Tibial nerve (tissue), 4 donors: ENCODE data around the gene ITGA1.

Experiments
- EP300 ChIP-seq, 2 donors: sonication (generic); formaldehyde crosslinking; IDR thresholded peaks; one replicate each; pipeline ENCODE4 v1.6.1; 2017; ENCODE audit warnings: antibody characterized with exemption in 2 of 2, mild to moderate bottlenecking in 1 of 2
- POLR2A ChIP-seq, 2 donors: fragments of 450-650 bp; IDR thresholded peaks; one replicate each; pipeline ENCODE4 v1.6.1; 2017; ENCODE audit warnings: antibody characterized with exemption in 2 of 2, mild to moderate bottlenecking in 2 of 2, moderate library complexity in 2 of 2
- TF ChIP-seq, protein P1 (sequence below), 5 experiments: fragments of 200-600 bp in 3 of 5; fragments of 450-650 bp in 2 of 5; sonication (generic) in 3 of 5; IDR thresholded peaks; one replicate each; pipeline ENCODE4 v1.5.1; 2016 to 2019; ENCODE audit warnings: antibody characterized with exemption in 5 of 5, mild to moderate bottlenecking in 3 of 5, moderate library complexity in 2 of 5

DNA sequence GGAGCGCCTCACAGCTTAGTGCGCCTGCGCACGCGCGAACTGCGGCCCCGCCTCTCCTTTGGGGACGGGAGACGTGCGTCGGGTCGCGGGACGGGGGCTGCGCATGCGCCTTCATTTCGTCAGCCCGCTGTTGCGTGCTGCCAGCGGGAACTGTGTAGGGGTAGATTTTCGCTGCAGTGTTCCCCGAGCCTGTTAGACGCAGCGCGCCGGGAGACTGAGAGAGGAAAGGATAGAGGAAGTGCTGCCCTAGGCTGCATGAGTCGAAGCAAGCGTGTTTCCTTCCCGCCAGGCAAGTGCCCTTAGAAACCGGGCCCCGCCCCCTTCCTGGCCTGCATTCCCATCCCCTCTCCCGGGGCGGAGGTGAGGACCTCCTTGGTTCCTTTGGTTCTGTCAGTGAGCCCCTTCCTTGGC lies 12.3 kb downstream of the ITGA1 start:
- TF ChIP-seq POLR2A (IDR thresholded peaks at IDR 0.05) (peak; percentile 65 to 82), EP300 (IDR thresholded peaks at IDR 0.05) (peak; percentile 74 to 94)
- TF ChIP-seq, protein P1, sequence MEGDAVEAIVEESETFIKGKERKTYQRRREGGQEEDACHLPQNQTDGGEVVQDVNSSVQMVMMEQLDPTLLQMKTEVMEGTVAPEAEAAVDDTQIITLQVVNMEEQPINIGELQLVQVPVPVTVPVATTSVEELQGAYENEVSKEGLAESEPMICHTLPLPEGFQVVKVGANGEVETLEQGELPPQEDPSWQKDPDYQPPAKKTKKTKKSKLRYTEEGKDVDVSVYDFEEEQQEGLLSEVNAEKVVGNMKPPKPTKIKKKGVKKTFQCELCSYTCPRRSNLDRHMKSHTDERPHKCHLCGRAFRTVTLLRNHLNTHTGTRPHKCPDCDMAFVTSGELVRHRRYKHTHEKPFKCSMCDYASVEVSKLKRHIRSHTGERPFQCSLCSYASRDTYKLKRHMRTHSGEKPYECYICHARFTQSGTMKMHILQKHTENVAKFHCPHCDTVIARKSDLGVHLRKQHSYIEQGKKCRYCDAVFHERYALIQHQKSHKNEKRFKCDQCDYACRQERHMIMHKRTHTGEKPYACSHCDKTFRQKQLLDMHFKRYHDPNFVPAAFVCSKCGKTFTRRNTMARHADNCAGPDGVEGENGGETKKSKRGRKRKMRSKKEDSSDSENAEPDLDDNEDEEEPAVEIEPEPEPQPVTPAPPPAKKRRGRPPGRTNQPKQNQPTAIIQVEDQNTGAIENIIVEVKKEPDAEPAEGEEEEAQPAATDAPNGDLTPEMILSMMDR (IDR thresholded peaks at IDR 0.05) = peak in 1 of 5 experiments; percentile 4
